ENCODE results near the gene DLK1. TPM values are rescaled to one million over a fixed set of nuclear protein-coding genes. Genes with fewer than 3 reads are reported as not detected.

Gene DLK1
- total RNA-seq (1 to 10 TPM; 1.2 to 9.9 TPM), polyA plus RNA-seq (under 1 TPM in 1 of 2 donors, not detected in 1; 0.05 TPM)
- long read RNA-seq, donor 1, result 0 reads
- long read RNA-seq, donor 2, result 0 reads
- long read RNA-seq, donor 3, partial matches to known transcripts, result 0 of 1 reads
- long read RNA-seq, donor 3, other reads (novel, unspliced or antisense), result 0 of 1 reads
- long read RNA-seq, donor 4, full-length matches to known transcripts, result 3 of 3 reads
- long read RNA-seq, donor 4, partial matches to known transcripts, result 0 of 3 reads
- long read RNA-seq, donor 4, other reads (novel, unspliced or antisense), result 0 of 3 reads
- long read RNA-seq, donor 5, result 0 reads

- ATAC-seq (ENCODE audit: insufficient read depth, low FRiP score), result no peak
- 5 to 11% methylated on average over 17 to 77 of the region's 77 CpGs for WGBS, 2 donors
Measured at GRCh38 chr14:100726550-100727085, at the start of gene DLK1. TSS of gene DLK1 (plus strand) at chr14:100726892. CDS start at chr14:100727069, 177 bp downstream.

GRCh38 chr14:100677152-100677551 is 49.5 kb upstream of the DLK1 start:
- WGBS, 2 donors, result 31 to 44% methylated on average over 10 of the region's 10 CpGs
- H3K9ac ChIP-seq (ENCODE audit: insufficient read depth in 1 of 2, low read length in 2 of 2), result peak overlapping the region; percentile 8 to 76
- no peaks in the 10 kb centered on the region for H3K9me3 ChIP-seq (ENCODE audit: control insufficient read depth in 4 of 4, insufficient read depth in 3 of 4, low read length in 3 of 4)
- no peak overlapping the region for H3K4me3 ChIP-seq
- DNase-seq, result peak; percentile 74 to 92 (median 88)
- peak overlapping the region in 1 of 2 donors; percentile 23 for H3K27ac ChIP-seq (ENCODE audit: low read depth in 1 of 2, low read length in 1 of 2)
- TF ChIP-seq CTCF (IDR thresholded peaks at IDR 0.05; ENCODE audit: control extremely low read depth, extremely low read depth), result no peak
- H3K4me1 ChIP-seq (ENCODE audit: control insufficient read depth in 5 of 5, insufficient read depth in 5 of 5, low read length in 5 of 5), result peaks cover 0 to 61% (median 37%) of the 10 kb centered on the region in 5 donors
- H3K27me3 ChIP-seq (ENCODE audit: control insufficient read depth in 3 of 3, insufficient read depth in 3 of 3, low read length in 2 of 3), result peaks cover 0 to 27% (median 4%) of the 10 kb centered on the region in 3 donors
- ATAC-seq (ENCODE audit: insufficient read depth, low FRiP score), result no peak
- H3K36me3 ChIP-seq (ENCODE audit: control insufficient read depth in 4 of 4, insufficient read depth in 4 of 4, low read length in 4 of 4), result no peaks in the 10 kb centered on the region

More at GRCh38 chr14:100726550-100727085, at the start of gene DLK1:
- Histone ChIP-seq H3K4me1 (ENCODE audit: control insufficient read depth in 5 of 5, insufficient read depth in 5 of 5, low read length in 5 of 5) (no peaks in the 10 kb centered on the region), H3K9ac (ENCODE audit: insufficient read depth in 1 of 2, low read length in 2 of 2) (no peak within 1 kb of the TSS), H3K9me3 (ENCODE audit: control insufficient read depth in 4 of 4, insufficient read depth in 3 of 4, low read length in 3 of 4) (peaks cover 0 to 4% (median 0%) of the 10 kb centered on the region in 4 donors), H3K27ac (ENCODE audit: low read depth in 1 of 2, low read length in 1 of 2) (no peak within 1 kb of the TSS), H3K4me3 (no peak within 1 kb of the TSS), H3K36me3 (ENCODE audit: control insufficient read depth in 4 of 4, insufficient read depth in 4 of 4, low read length in 4 of 4) (no peaks in the 10 kb centered on the region), H3K27me3 (ENCODE audit: control insufficient read depth in 3 of 3, insufficient read depth in 3 of 3, low read length in 2 of 3) (peaks cover 8 to 92% (median 64%) of the 10 kb centered on the region in 3 donors)
- no peak for TF ChIP-seq CTCF (IDR thresholded peaks at IDR 0.05; ENCODE audit: control extremely low read depth, extremely low read depth)
- DNase-seq, result no peak

- Histone ChIP-seq H3K4me3 (no peak overlapping the region), H3K27ac (ENCODE audit: low read depth in 1 of 2, low read length in 1 of 2) (peak overlapping the region in 1 of 2 donors; percentile 52), H3K27me3 (ENCODE audit: control insufficient read depth in 3 of 3, insufficient read depth in 3 of 3, low read length in 2 of 3) (peaks cover 0 to 21% (median 4%) of the 10 kb centered on the region in 3 donors), H3K36me3 (ENCODE audit: control insufficient read depth in 4 of 4, insufficient read depth in 4 of 4, low read length in 4 of 4) (no peaks in the 10 kb centered on the region), H3K4me1 (ENCODE audit: control insufficient read depth in 5 of 5, insufficient read depth in 5 of 5, low read length in 5 of 5) (peaks cover 0 to 61% (median 37%) of the 10 kb centered on the region in 5 donors), H3K9ac (ENCODE audit: insufficient read depth in 1 of 2, low read length in 2 of 2) (peak overlapping the region; percentile 8 to 76), H3K9me3 (ENCODE audit: control insufficient read depth in 4 of 4, insufficient read depth in 3 of 4, low read length in 3 of 4) (no peaks in the 10 kb centered on the region)
- TF ChIP-seq CTCF (IDR thresholded peaks at IDR 0.05; ENCODE audit: control extremely low read depth, extremely low read depth), result no peak
- peak; percentile 90 to 95 (median 92) for DNase-seq
- 21 to 46% methylated on average over 29 of the region's 29 CpGs for WGBS, 2 donors
- ATAC-seq (ENCODE audit: insufficient read depth, low FRiP score), result no peak
Measured at GRCh38 chr14:100677554-100678468, 48.9 kb upstream of the DLK1 start.

All from lung (tissue), 16 donors.